HepG2 (cell line): ENCODE results near the gene PEX7. TPM values are rescaled to one million over a fixed set of nuclear protein-coding genes. Genes with fewer than 3 reads are reported as not detected.

Source experiments
- ATAC-seq: fragments of 200-7000 bp; cut with Tn5 transposase; 3 replicates; pipeline ENCODE4 v1.9.1; 2020; ENCODE audit warnings: mild to moderate bottlenecking, moderate library complexity
- BruUV-seq: library from RNA; stranded (reverse); fragments of 400-500 nt; replicated peaks from 2 replicates; lab custom pipeline; 2021; lab: Mats Ljungman, UMichigan
- CTCF ChIA-PET: fragments of 300-600 bp; formaldehyde crosslinking; extraction: SDS; loops from one replicate; lab custom pipeline; 2021; ENCODE audit warnings: low total read pairs, inconsistent platforms, low intra/inter-chr PET ratio; lab: Yijun Ruan, JAX
- POLR2A ChIA-PET: fragments of 350-600 bp; sonication (Branson Sonifier 250); formaldehyde crosslinking; loops from one replicate; lab custom pipeline; 2020; ENCODE audit warnings: antibody characterized with exemption, inconsistent platforms; lab: Yijun Ruan, JAX
- DNase-seq: peaks from one replicate; pipeline ENCODE4 v3.0.0-alpha.2; 2015; ENCODE audit warnings: low spot score
- FAIRE-seq: peaks from 3 replicates; lab custom pipeline; 2011; peaks lifted over from hg19 to GRCh38; lab: Jason Lieb, UNC
- H2AFZ ChIP-seq: one replicate; pipeline ENCODE4 v1.6.1; 2011; ENCODE audit warnings: low read length, inconsistent platforms
- H3K27ac ChIP-seq: fragments of 300-600 bp; 3 replicates; pipeline ENCODE4 v1.8.0; 2011; ENCODE audit warnings: mixed run types, mild to moderate bottlenecking, mixed read lengths, low read length, inconsistent platforms; ENCODE audit not compliant: insufficient read depth; ENCODE audit errors: extremely low read length
- H3K27me3 ChIP-seq, 2 experiments: fragments of 200-600 bp in 1 of 2; 2 replicates in 1 of 2; 3 replicates in 1 of 2; pipeline versions ENCODE4 v1.6.0 to v1.8.0; 2011; ENCODE audit warnings: low read length in 2 of 2, mild to moderate bottlenecking in 2 of 2, moderate library complexity in 2 of 2, inconsistent platforms in 1 of 2; ENCODE audit not compliant: insufficient read depth in 2 of 2, control insufficient read depth in 1 of 2
- H3K36me3 ChIP-seq, 2 experiments: fragments of 200-600 bp in 1 of 2; replicated peaks in 1 of 2; 2 replicates in 1 of 2; 3 replicates in 1 of 2; pipeline versions ENCODE4 v1.5.1 to v1.8.0; 2011; ENCODE audit warnings: low read length in 2 of 2, inconsistent platforms in 1 of 2; ENCODE audit not compliant: insufficient read depth in 2 of 2, control insufficient read depth in 1 of 2
- H3K4me1 ChIP-seq: 2 replicates; pipeline ENCODE4 v1.5.1; 2012; ENCODE audit warnings: low read length, inconsistent platforms; ENCODE audit not compliant: insufficient read depth
- H3K4me2 ChIP-seq: 2 replicates; pipeline ENCODE4 v1.6.0; 2011; ENCODE audit warnings: low read depth, low read length, inconsistent platforms
- H3K4me3 ChIP-seq, 3 experiments: fragments of 200-600 bp in 1 of 3; sonication (generic), shearing (Covaris generic) in 1 of 3; replicated peaks in 1 of 3; 2 replicates each; pipeline ENCODE4 v1.5.1; 2011 to 2016; ENCODE audit warnings: low read length in 3 of 3, inconsistent platforms in 2 of 3, low read depth in 2 of 3, mild to moderate bottlenecking in 2 of 3, control low read depth in 1 of 3, mixed read lengths in 1 of 3; ENCODE audit not compliant: insufficient read depth in 1 of 3
- H3K79me2 ChIP-seq: one replicate; pipeline ENCODE4 v1.6.1; 2011; ENCODE audit warnings: low read length, inconsistent platforms; ENCODE audit not compliant: insufficient read depth
- H3K9ac ChIP-seq: 2 replicates; pipeline ENCODE4 v1.6.0; 2011; ENCODE audit warnings: mild to moderate bottlenecking, low read depth, low read length, inconsistent platforms; ENCODE audit not compliant: insufficient read depth
- H3K9me3 ChIP-seq: 2 replicates; pipeline ENCODE4 v1.5.1; 2012; ENCODE audit warnings: mild to moderate bottlenecking, low read length
- H4K20me1 ChIP-seq: 2 replicates; pipeline ENCODE4 v1.6.0; 2011; ENCODE audit warnings: inconsistent platforms, mild to moderate bottlenecking, low read length, moderate library complexity; ENCODE audit not compliant: insufficient read depth
- HNF4G ChIP-seq, 2 experiments: sonication (generic) in 1 of 2; formaldehyde crosslinking in 1 of 2; IDR thresholded peaks; 2 replicates each; pipeline versions ENCODE4 v1.4.0 to v1.6.1; 2011 to 2020; ENCODE audit warnings: borderline replicate concordance in 2 of 2, low read depth in 2 of 2, mild to moderate bottlenecking in 2 of 2, low read length in 1 of 2, missing genetic modification reagents in 1 of 2, moderate library complexity in 1 of 2
- NR2F6 ChIP-seq, 2 experiments: IDR thresholded peaks; 2 replicates each; pipeline ENCODE4 v1.6.1; 2016; ENCODE audit warnings: antibody characterized with exemption in 1 of 2, mild to moderate bottlenecking in 1 of 2
- RFX3 ChIP-seq: IDR thresholded peaks from 2 replicates; pipeline ENCODE4 v1.6.1; 2016; ENCODE audit warnings: missing biosample characterization, missing genetic modification reagents
- WGBS: methylation state at CpG from one replicate; pipeline ENCODE4 v1.1.6; 2017; ENCODE audit warnings: low lambda C conversion rate; 5-methylcytosine and 5-hydroxymethylcytosine counted together
- in situ Hi-C: cut with HindIII; loops from 2 replicates; pipeline ENCODE4 v1.10.0; 2017; ENCODE audit warnings: low pct_unique_long_range_greater_than_20kb; ENCODE audit not compliant: extremely low pct_ligation_motif_present
- intact Hi-C: fragments of 100-400 bp; cut with micrococcal nuclease; formaldehyde crosslinking; loops from one replicate; pipeline ENCODE4 v1.10.0; 2022; ENCODE audit not compliant: unreplicated experiment
- polyA plus RNA-seq, 8 experiments: library from polyadenylated mRNA; depleted of rRNA in 3 of 8; stranded (reverse) in 7 of 8; unstranded in 1 of 8; fragments of >200 nt; fragmentation: Illumina TruSeq in 4 of 8; extraction: Trizol in 4 of 8; gene quantifications; 2 replicates each; pipeline versions ENCODE4 v1.2.1 to v1.2.3, GENCODE V29; 2011 to 2016; ENCODE audit warnings: low read depth in 4 of 8, missing spikeins in 1 of 8, mixed read lengths in 1 of 8; ENCODE audit not compliant: insufficient read depth in 1 of 8
- total RNA-seq, 5 experiments: library from RNA; depleted of rRNA; stranded (reverse); fragments of >200 nt; fragmentation: Illumina TruSeq; extraction: Trizol; gene quantifications; 2 replicates each; pipeline ENCODE4 v1.2.3, GENCODE V29; 2016; ENCODE audit warnings: low read depth in 1 of 5

Gene PEX7
- total and polyA plus RNA-seq, 2 of the 13 experiments (the other 11 are each of a cell fraction or from before 2014, with no cell fraction given), result 0.04 to 0.53 TPM

- no peak for TF ChIP-seq RFX3 (CRISPR knock-in tag)
- TF ChIP-seq, all 625 proteins: peak for 7
Observed at GRCh38 chr6:136889271-136890193, 67.1 kb downstream of the PEX7 start (continued).

- ATAC-seq, result peak; percentile 34; the same call in 2 of the 3 replicates
- Histone ChIP-seq H3K9ac (no peak overlapping the region), H3K27ac (no peak overlapping the region), H3K79me2 (no peaks in the 10 kb centered on the region), H3K27me3 (peaks cover 1 to 44% of the 10 kb centered on the region in 2 experiments), H3K4me2 (no peak overlapping the region), H3K4me3 (no peak overlapping the region), H3K4me1 (0 out of 2 replicates have a peak, but pooled peaks cover 6% of the 10 kb centered on the region), H3K36me3 (no peaks in the 10 kb centered on the region), H2AFZ (no peak overlapping the region), H4K20me1 (peaks cover 3% of the 10 kb centered on the region; the same call in 1 of the 2 replicates)
- no peak for DNase-seq
- in situ Hi-C loops, result no loop called here
- CTCF ChIA-PET, result no interaction called here
- no TSS peak for BruUV-seq
- WGBS, result 23% methylated on average over 4 of the region's 4 CpGs
- intact Hi-C loops, result no loop called here
- POLR2A ChIA-PET, result no interaction called here
- TF ChIP-seq HNF4G (IDR thresholded peaks at IDR 0.05; ENCODE audit: borderline replicate concordance, low read depth, low read length) (no peak), HNF4G (CRISPR knock-in tag; IDR thresholded peaks at IDR 0.05; ENCODE audit: borderline replicate concordance, low read depth) (no peak), NR2F6 (IDR thresholded peaks at IDR 0.05) (peak; percentile 1; the same call in 1 of the 2 replicates), NR2F6 (CRISPR knock-in tag; IDR thresholded peaks at IDR 0.05) (no peak)
- TF ChIP-seq, all 625 proteins: peak for 1
- no peaks in the 10 kb centered on the region for H3K9me3 ChIP-seq
- no peak for FAIRE-seq
Observed at GRCh38 chr6:136890194-136890839, 67.9 kb downstream of the PEX7 start.
